HEK293T (cell line): ENCODE results near the gene BEST2.
A peak's percentile ranks its signal among the peaks of the same experiment; 100 is the strongest.
"Not testable (repeated sequence)": the region's sequence is repeated elsewhere in the genome, so short reads cannot be mapped to it uniquely, and the experiment has no call there.

Experiments used
- CTCF ChIA-PET: fragments of 350-600 bp; formaldehyde crosslinking; extraction: SDS; loops from one replicate; lab custom pipeline; 2021; ENCODE audit warnings: antibody characterized with exemption, inconsistent platforms; lab: Yijun Ruan, JAX
- POLR2A ChIA-PET: fragments of 350-600 bp; formaldehyde crosslinking; extraction: SDS; loops from one replicate; lab custom pipeline; 2020; ENCODE audit warnings: antibody characterized with exemption, inconsistent platforms; lab: Yijun Ruan, JAX
- DNase-seq: peaks from one replicate; pipeline ENCODE4 v3.0.0; 2012; ENCODE audit warnings: mixed read lengths; ENCODE audit errors: extremely low spot score
- ARNT ChIP-seq: fragments of 450-650 bp; IDR thresholded peaks from 2 replicates; pipeline ENCODE4 v1.6.1; 2017; ENCODE audit warnings: mild to moderate bottlenecking
- BHLHE40 ChIP-seq: fragments of 450-650 bp; IDR thresholded peaks from 2 replicates; pipeline ENCODE4 v1.6.1; 2016; ENCODE audit warnings: mild to moderate bottlenecking, moderate library complexity, borderline replicate concordance
- CTBP1 ChIP-seq: fragments of 450-650 bp; IDR thresholded peaks from 2 replicates; pipeline ENCODE4 v1.6.1; 2016; ENCODE audit warnings: borderline replicate concordance
- ELF4 ChIP-seq: fragments of 450-650 bp; IDR thresholded peaks from 2 replicates; pipeline ENCODE4 v1.6.1; 2017; ENCODE audit warnings: antibody characterized with exemption
- FOXA1 ChIP-seq: fragments of 450-650 bp; IDR thresholded peaks from 2 replicates; pipeline ENCODE4 v1.6.1; 2016; ENCODE audit warnings: mild to moderate bottlenecking
- FOXK2 ChIP-seq: fragments of 450-650 bp; IDR thresholded peaks from 2 replicates; pipeline ENCODE4 v1.6.1; 2016; ENCODE audit warnings: mild to moderate bottlenecking
- FOXM1 ChIP-seq: fragments of 450-650 bp; IDR thresholded peaks from 2 replicates; pipeline ENCODE4 v1.6.1; 2017; ENCODE audit warnings: mild to moderate bottlenecking, borderline replicate concordance
- HDGF ChIP-seq: fragments of 450-650 bp; IDR thresholded peaks from 2 replicates; pipeline ENCODE4 v1.6.1; 2017; ENCODE audit warnings: antibody characterized with exemption, borderline replicate concordance
- L3MBTL2 ChIP-seq: fragments of 450-650 bp; conservative IDR thresholded peaks from 2 replicates; pipeline ENCODE4 v1.6.1; 2016; ENCODE audit warnings: mild to moderate bottlenecking
- LEF1 ChIP-seq: fragments of 450-650 bp; IDR thresholded peaks from 2 replicates; pipeline ENCODE4 v1.6.1; 2017; ENCODE audit warnings: mild to moderate bottlenecking, borderline replicate concordance
- NFRKB ChIP-seq: fragments of 450-650 bp; IDR thresholded peaks from 2 replicates; pipeline ENCODE4 v1.6.1; 2016; ENCODE audit warnings: mild to moderate bottlenecking, moderate library complexity
- PKNOX1 ChIP-seq: fragments of 450-650 bp; IDR thresholded peaks from 2 replicates; pipeline ENCODE4 v1.6.1; 2016
- SP1 ChIP-seq: fragments of 450-650 bp; IDR thresholded peaks from 2 replicates; pipeline ENCODE4 v1.6.1; 2017
- SUZ12 ChIP-seq: fragments of 450-650 bp; IDR thresholded peaks from 2 replicates; pipeline ENCODE4 v1.6.1; 2016; ENCODE audit warnings: mild to moderate bottlenecking
- TARDBP ChIP-seq: fragments of 450-650 bp; IDR thresholded peaks from 2 replicates; pipeline ENCODE4 v1.6.1; 2016
- ZNF384 ChIP-seq: fragments of 450-650 bp; IDR thresholded peaks from 2 replicates; pipeline ENCODE4 v1.6.1; 2016

Gene BEST2

GRCh38 chr19:12723641-12724426, 27.8 kb upstream of the BEST2 start, which contains the start of gene TNPO2:
TNPO2 (minus strand) TSS chr19:12723932; CDS start chr19:12720977, 2,955 bp downstream.
- ChIA-PET CTCF (interaction anchor here (0.9 kb wide), 2 partner anchors 34 to 36 kb away, joined by 4 to 5 read pairs; no protein-coding TSS in a partner anchor), POLR2A (interaction anchor here (0.8 to 6.2 kb wide), 10 partner anchors 10 to 190 kb away, joined by 3 to 133 read pairs (median 4); partner anchors contain the start of genes DHPS, FBXW9, GET3 and TRIR)
- peak; percentile 71 for DNase-seq
- TF ChIP-seq L3MBTL2 (peak; percentile 85), NFRKB (no peak)

DNA sequence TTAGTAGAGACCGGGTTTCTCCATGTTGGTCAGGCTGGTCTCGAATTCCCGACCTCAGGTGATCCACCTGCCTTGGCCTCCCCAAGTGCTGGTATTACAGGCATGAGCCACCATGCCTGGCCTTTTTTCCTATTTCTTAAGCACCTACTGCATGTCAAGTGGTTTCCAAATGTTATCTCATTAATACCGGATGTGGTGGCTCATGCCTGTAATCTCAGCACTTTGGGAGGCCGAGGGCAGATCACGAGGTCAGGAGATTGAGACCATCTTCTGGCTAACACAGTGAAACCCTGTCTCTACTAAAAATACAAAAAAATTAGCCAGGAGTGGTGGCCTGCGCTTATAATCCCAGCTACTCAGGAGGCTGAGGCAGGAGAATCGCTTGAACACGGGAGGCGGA, 26.0 kb upstream of the BEST2 start:
- CTCF ChIA-PET: interaction anchor here (0.7 kb wide), 1 partner anchor 1103 kb away, joined by 4 read pairs; no protein-coding TSS in a partner anchor
- DNase-seq: not testable (repeated sequence)
- POLR2A ChIA-PET: interaction anchor here (6.2 kb wide), 1 partner anchor 9 kb away, joined by 133 read pairs; the partner anchor contains the start of genes GET3 and TRIR

DNA sequence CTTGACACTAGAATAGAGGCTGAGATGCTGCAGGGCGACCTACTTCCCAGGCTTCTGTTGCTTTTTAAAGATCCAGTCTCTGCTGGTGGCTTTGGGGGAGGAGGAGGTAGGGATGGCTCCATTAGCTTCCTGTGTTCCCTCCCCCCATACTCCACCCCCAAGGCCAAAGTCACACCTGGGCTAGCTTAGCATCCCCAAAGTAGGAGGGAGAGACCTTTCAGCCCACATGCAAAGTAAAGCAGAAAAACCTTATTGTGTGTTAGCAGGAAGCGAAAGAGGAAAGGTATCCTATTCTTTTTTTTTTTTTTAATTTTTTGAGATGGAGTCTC, 24.6 kb upstream of the BEST2 start:
- POLR2A ChIA-PET: interaction anchor here (1.0 kb wide), 1 partner anchor 33 kb away, joined by 3 read pairs; no protein-coding TSS in a partner anchor
- TF ChIP-seq SUZ12 (no peak), TARDBP (no peak), CTBP1 (no peak), PKNOX1 (no peak), FOXA1 (no peak), L3MBTL2 (no peak), ZNF384 (no peak), FOXM1 (no peak), NFRKB (no peak)
- DNase-seq: no peak
- CTCF ChIA-PET: no interaction called here

DNA sequence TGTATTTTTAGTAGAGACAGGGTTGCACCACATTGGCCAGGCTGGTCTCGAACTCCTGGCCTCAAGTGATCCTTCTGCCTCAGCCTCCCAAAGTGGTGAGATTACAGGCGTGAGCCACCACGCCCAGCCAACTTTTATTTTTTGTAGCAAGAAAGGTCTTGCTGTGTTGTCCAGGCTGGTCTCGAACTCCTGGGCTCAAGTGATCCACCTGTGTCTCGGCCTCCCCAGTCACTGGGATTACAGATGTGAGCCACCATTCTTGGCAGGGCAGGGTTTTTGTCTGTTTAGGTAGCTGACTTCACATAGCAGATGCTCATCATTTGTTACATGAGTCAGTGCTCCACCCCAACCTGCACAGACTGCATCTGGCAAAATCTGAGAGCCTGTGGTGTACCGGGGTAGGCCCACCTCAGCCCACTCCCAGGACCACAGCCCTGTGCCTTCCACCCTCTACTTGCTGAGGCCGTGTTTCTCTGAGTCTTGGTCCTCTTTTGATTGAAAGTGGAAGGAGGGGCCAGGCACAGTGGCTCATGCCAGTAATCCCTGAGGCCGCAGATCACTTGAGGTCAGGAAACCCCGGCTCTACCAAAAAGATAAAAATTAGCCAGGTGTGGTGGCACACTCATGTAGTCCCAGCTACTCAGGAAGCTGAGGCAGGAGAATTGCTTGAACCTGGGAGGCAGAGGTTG, 23.7 kb upstream of the BEST2 start:
- CTCF ChIA-PET: no interaction called here
- POLR2A ChIA-PET: no interaction called here

DNA sequence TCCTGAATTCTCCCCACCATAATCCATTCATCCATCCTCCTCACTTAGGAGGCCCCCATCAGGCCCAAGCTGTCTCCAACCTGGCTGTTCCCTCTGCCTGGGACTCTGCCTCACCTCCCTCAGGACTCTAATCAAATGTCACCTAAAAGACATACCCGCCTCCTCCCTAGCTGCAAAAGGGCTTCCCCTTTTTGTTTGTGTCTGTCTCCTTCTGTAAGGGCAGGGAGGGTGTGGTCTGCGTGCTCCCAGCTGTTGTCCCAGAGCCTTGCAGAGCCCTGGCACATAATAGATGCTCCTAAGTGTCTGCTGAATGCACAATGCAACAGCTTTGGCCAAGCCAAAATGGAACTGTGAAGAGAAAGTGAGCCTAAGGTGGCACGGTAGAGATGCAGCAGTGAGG, 21.5 kb upstream of the BEST2 start:
- DNase-seq: no peak
- POLR2A ChIA-PET: interaction anchor here (1.9 kb wide), 1 partner anchor 8 kb away, joined by 7 read pairs; no protein-coding TSS in a partner anchor
- no peak for TF ChIP-seq ELF4
- TF ChIP-seq SUZ12: no peak
- no peak for TF ChIP-seq FOXK2
- TF ChIP-seq PKNOX1: no peak
- TF ChIP-seq HDGF: no peak
- TF ChIP-seq NFRKB: no peak
- TF ChIP-seq L3MBTL2: no peak
- TF ChIP-seq ZNF384: no peak
- no peak for TF ChIP-seq LEF1
- no peak for TF ChIP-seq SP1
- TF ChIP-seq FOXM1: no peak
- no peak for TF ChIP-seq CTBP1
- TF ChIP-seq BHLHE40: no peak
- no peak for TF ChIP-seq FOXA1
- TF ChIP-seq ARNT: no peak
- CTCF ChIA-PET: no interaction called here

More for the DNA sequence above, 23.7 kb upstream of the BEST2 start:
- DNase-seq: no peak
- TF ChIP-seq NFRKB: no peak
- TF ChIP-seq L3MBTL2: no peak
- TF ChIP-seq ZNF384: no peak

DNA sequence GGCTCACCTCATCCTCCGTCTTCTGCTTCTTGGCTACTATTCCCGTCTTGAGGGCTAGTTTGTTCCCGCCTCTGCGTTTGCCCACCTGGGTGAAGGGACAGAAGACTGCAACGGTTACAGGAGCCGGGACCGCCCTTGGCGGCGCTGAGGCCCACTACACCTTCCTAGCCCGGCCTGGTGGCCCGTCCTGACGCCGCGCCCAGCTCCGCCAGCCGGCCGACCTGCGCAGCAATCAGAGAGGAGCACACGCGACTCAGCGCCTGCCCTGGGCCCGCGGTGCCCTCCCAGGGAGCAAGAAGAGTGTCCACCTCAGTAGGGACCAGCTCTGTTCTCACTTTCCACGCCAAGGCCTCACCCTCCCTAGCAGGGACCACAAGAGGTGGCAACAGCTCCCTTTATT, 20.3 kb upstream of the BEST2 start:
- TF ChIP-seq ARNT (no peak), BHLHE40 (no peak), LEF1 (no peak), SP1 (no peak), HDGF (no peak), FOXM1 (no peak), ELF4 (no peak), ZNF384 (no peak), PKNOX1 (no peak), FOXA1 (no peak), TARDBP (no peak), FOXK2 (no peak), CTBP1 (no peak), L3MBTL2 (no peak), NFRKB (no peak), SUZ12 (no peak)
- POLR2A ChIA-PET: interaction anchor here (1.9 kb wide), 1 partner anchor 9 kb away, joined by 7 read pairs; no protein-coding TSS in a partner anchor
- CTCF ChIA-PET: no interaction called here
- DNase-seq: no peak
